GM18517 (cell line): ENCODE data around the gene PRKAG2.

Experiments
- ATAC-seq: cut with Tn5 transposase; IDR thresholded peaks from one replicate; pipeline ENCODE4 v1.9.1; 2021; ENCODE audit warnings: mild to moderate bottlenecking, moderate library complexity; ENCODE audit not compliant: unreplicated experiment

PRKAG2 gene

GRCh38 chr7:151775547-151776443, 101.1 kb downstream of the PRKAG2 start:
- ATAC-seq, result no peak

GRCh38 chr7:151774951-151775350, 102.0 kb downstream of the PRKAG2 start:
- ATAC-seq, result no peak

- no peak for ATAC-seq
These were observed 103.1 kb downstream of the PRKAG2 start for GRCh38 chr7:151773797-151774196.

- no peak for ATAC-seq
These were observed 106.7 kb downstream of the PRKAG2 start for GRCh38 chr7:151770232-151770631.

- ATAC-seq, result no peak
These were observed 107.6 kb downstream of the PRKAG2 start for GRCh38 chr7:151769188-151769821.

GRCh38 chr7:151768805-151769187, 108.1 kb downstream of the PRKAG2 start:
- no peak for ATAC-seq

GRCh38 chr7:151767557-151767956, 109.4 kb downstream of the PRKAG2 start:
- ATAC-seq, result no peak

GRCh38 chr7:151764056-151764920, 112.6 kb downstream of the PRKAG2 start:
- ATAC-seq, result no peak

- ATAC-seq, result no peak
These were observed 113.4 kb downstream of the PRKAG2 start for GRCh38 chr7:151763420-151763984.

- ATAC-seq, result no peak
These were observed 114.2 kb downstream of the PRKAG2 start for GRCh38 chr7:151762583-151763245.

GRCh38 chr7:151761957-151762356, 115.0 kb downstream of the PRKAG2 start:
- ATAC-seq, result no peak

GRCh38 chr7:151761231-151761630, 115.7 kb downstream of the PRKAG2 start:
- ATAC-seq, result no peak

- no peak for ATAC-seq
These were observed 117.3 kb downstream of the PRKAG2 start for GRCh38 chr7:151759591-151760042.

- no peak for ATAC-seq
These were observed 118.0 kb downstream of the PRKAG2 start for GRCh38 chr7:151758622-151759540.

GRCh38 chr7:151757274-151757673, 119.6 kb downstream of the PRKAG2 start:
- ATAC-seq, result no peak

GRCh38 chr7:151756866-151757265, 120.0 kb downstream of the PRKAG2 start:
- ATAC-seq, result no peak

- ATAC-seq, result no peak
These were observed 120.7 kb downstream of the PRKAG2 start for GRCh38 chr7:151756076-151756731.

- no peak for ATAC-seq
These were observed 121.6 kb downstream of the PRKAG2 start for GRCh38 chr7:151755131-151755801.
